GM19452 (cell line): ENCODE measurements around the gene TRRAP.
"Not testable (repeated sequence)": the region's sequence is repeated elsewhere in the genome, so short reads cannot be mapped to it uniquely, and the experiment has no call there.

Experiments used
- ATAC-seq: cut with Tn5 transposase; IDR thresholded peaks from one replicate; pipeline ENCODE4 v1.9.1; 2021; ENCODE audit not compliant: unreplicated experiment

TRRAP gene

DNA sequence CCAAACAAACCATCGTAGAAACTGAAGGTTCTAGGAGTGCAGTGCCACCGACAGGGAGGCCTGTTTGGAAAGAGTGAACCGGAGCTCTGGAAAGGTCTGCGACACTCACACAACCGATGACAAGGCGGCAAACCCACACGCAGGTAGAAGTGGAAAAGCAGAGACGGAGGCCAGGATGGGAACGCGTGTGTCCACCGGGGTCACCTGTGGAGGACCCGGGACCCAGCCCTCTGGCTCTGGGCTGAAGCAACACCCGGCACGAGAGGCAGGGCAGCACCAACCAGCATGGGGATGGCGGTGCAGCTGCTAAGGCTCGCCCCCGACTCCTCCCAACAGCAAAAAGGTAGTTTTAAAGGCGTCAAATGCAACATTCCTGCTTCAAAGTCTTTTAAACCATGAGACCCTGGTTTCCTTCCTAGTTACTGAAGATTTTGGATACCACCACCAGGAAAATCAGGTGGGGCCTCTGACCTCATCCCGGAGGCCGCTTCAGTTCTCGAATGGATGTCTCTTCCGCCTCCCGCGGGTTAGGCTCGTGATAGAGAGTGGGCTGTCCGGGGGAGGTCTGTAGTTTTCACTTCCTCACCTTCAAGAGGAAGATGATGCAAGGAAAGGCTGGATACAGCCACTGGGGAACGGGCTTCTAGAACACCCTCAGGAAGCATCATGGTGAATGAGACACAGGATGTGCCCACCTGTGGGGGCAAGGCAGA is 150.1 kb downstream of the TRRAP start:
- no peak for ATAC-seq

DNA sequence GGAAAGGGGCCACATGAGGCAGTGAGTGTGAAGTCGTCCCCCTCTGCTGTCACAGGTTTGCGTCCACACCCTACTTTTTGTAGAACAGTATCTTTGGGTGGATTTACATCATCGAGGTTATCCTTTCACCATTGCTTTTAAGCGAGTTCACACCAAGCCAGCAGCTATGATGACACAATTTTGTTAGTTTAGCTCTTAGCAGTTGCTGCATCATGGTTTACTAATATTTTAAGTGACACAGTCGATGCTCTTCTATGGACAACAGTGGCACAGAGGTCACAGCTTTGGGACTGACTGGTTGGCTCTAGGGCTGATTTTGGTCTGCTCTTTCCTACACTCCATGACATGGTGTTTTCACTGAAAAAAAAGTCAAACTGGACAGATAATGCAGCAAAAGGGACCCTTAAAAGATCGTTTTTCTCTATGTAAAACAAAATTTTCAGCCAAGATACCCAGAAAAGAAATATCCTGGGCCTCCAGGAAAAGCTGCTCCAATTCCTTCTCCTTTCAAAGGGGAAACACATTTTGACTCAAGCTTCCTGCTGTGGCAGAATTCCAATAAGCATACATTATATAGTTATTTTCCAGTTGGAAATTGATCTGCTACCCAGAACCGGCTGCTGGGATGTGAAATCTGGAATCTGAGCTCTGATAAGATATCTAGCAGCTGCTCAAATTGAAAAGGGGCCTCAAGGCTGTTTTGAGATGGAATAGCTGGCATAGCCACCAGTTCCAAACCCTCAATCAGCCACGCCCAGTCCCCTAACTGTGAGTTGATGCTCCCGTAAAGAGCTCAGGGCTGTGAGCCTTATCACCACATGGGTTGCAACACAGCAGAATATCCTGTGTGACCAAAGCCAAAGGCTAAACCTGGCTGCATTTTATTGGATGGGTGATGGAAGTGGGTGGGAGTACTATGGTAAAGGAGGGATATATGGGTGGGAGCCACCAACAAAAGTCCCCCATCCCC is 151.4 kb downstream of the TRRAP start:
- no peak for ATAC-seq

DNA sequence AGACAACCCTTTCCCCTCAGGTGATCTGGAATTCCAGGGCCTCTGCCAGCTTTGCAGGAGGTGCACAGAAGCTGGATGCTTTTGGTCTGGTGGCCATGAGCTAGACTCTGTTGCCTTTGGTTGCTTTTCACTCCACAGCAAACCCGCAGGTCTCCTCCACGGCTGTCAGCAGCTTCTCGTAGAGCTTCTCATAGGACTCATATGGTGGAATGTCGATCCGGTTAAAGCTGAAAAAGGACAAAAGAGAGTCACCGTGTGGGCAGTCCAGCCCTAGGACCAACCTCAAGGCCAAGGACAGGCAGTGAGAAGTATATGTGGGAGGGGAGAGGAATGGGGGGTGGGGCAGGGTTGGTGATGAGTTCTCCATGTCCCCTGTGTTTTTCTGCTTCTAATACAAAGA is 152.1 kb downstream of the TRRAP start:
- ATAC-seq, result no peak

DNA sequence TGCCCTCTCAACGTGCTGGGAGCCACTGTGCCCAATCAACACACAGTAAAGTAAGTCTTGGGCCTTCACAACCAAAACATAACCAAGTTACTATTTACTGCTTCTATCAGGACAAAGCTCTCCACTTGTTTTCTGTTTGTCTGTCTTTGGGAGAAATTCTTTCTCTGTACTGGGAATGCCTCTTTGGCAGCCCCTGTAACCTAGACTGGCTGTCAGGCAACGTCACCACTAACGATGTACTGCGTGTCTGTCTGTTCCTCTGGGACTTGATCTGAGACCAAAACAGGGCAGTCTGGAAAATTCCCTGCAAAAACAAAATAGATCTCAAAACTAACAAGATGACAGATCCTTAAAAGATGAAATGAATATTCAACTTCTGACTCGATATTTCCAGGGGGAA is 152.6 kb downstream of the TRRAP start:
- ATAC-seq, result no peak

DNA sequence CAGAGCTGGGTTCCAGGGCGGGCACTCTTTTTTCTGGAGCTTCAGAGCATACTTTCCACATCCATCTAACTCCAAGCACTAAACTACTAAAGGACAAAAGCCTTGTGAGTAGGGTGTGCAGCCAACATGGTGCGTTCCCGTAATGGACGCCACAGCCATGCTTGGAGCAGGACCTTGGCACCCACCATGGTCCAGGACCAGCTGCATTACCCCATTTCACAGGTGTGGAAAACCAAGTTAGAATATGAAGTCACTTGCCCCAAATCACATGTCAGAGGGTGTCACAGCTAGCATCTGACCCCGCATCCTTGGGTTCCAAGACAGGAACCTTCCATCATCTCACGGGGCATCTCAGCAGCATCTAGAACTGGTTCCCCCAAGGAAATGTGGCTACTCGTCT is 153.2 kb downstream of the TRRAP start:
- no peak for ATAC-seq

DNA sequence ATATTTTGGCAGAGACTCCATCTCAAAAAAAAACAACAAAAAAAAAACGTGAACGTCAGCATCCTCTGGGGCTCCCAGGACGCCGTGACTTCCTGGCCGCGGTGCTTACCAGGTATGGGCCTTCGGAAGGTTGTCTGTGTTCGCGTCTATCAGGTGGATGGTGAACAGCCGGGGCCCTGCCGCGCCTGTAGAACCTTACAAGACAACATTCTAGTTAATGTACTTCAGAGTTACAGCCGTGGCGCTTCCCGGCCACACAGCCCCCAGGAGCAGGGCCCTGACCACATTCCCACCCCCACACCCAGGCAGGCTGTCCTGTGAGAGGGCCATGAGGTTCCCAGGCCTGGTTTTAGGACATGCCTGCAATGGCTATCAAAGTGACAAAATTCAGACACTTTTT is 154.6 kb downstream of the TRRAP start:
- no peak for ATAC-seq

DNA sequence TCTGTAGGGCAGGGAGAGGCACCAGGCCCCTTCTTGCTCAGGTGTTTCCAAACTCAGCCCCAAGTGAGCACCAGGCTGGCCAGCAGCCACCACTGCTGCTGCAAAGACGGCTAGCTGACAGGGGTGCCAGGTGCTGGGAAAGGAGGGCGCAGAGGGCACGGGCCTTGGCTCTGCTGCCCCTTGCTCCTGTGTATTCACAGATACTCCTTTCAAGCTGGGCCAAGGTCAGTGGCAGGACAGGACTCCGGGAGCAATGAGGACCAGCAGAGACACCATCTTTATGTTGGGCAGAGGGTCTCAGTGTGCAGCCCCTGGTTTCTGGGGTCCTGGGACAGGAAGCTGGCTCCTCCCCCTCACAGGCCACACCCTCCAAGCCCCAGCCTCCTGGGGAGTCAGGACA is 155.4 kb downstream of the TRRAP start:
- no peak for ATAC-seq

DNA sequence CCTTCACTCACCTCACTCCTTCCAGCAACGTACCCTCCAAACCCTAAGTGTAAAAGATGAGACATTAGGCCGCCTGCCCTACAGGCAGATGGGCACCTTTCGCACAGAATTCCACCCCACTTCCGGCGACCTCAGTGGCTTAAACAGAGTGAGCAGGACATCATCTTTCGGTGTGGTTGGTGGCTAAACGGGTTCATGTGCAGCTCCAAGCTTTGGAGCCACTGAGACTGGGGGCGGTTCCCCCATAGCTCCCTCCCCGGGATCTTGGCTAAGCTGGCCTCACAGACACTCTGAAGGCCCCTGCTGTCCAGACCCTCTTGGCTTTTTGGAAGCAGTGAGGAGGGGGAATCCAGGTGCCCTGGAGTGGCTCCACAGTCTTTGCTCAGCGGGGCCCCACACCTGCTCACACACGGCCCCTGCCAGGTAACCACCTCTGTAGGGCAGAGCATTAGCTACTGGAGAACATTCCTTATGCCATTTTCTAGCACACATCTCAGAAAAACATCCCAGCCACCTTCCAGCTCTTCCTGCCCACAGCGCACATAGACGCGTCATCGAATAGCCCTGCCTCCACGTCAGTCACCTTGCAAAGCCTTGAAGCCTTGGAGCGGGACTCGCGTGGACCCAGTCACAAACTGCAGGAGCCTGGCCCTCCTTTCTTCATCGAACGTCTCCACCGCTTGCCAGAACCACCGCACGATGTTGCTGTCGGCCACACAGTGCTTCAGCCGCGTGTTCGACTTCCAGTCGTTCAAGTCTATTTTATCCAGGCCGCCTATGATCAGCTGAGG is 156.8 kb downstream of the TRRAP start:
- ATAC-seq, result no peak

DNA sequence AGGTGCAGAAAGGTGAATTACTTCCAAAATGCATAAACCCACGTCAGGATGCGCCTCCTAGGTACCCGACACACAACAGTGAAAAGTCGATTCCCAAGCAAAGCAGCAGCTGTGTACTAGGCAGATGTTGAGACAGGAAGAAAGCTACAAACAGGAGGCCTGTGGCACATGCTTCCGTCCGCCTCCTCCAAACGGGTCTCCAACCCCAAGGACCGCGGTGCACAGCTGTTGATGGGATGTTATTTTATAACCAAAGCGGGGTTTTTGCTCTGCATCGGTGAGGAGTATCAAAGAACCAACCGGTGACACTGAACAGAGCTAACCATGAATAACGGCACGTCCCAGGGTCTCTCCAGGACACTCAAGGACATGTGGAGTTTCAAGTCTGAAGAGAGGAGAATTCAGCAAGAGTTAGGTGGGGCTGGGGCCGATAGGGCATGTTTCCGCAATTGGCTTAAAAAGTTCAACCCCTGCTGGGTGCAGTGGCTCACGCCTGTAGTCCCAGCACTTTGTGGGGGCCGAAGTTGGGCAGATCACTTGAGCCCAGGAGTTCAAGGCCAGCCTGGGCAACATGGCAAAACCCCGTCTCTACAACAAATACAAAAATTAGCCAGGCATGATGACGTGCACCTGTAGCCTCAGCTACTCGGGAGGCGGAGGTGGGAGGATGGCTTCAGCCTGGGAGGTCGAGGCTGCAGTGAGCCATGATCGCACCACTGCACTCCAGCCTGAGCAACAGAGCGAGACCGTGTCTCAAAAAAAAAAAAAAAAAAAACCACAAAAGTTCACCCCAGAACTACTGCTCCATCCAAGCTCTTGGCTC is 157.6 kb downstream of the TRRAP start:
- ATAC-seq, result no peak

DNA sequence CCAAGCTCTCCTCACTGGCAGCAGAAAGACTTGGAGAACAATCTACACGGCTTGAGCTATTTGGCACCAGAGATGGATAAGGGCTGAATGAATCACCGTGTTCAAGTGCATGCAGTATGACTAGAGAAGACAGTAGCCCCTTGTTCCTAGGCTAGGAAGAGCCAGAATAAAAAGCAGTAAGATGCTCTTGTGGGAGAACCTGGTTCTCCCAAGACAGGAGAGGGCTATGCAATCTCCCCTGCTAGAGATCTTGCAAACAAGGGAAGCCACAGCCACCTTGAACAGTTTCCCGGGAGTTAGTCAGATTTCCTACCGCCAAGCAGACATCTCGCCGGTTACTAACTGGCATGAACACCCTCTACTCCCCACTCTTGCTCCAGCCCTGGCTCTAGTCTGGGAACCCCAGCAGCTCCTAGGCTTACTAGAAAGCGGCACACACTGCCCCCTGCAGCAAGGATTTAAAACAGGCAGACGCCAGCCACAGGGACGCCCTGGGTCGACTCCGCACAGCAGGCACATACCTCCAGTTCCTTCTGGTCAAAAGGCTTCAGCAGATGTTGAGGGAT is 158.3 kb downstream of the TRRAP start:
- ATAC-seq, result no peak

DNA sequence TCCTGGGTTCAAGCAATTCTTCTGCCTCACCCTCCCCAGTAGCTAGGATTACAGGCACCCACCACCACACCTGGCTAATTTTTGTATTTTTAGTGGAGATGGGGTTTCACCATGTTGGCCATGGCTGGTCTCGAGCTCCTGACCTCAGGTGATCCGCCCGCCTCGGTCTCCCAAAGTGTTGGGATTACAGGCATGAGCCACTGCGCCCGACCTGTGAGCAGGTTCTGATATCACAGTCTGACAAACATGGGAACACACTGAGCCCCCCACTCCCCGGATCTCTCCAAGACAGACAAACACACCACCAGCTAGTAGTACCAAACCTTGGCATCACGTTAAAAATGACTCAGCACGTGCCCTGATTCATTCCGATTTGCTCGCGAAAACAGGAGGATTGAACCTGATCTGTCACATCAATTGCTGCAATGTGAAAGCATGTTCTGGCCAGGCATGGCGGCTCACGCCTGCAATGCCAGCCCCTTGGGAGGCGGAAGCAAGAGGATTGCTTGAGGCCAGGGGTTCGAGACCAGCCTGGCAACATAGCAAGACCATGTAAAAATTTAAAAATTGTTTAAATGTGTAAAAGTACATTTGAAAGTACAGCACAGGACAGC is 159.1 kb downstream of the TRRAP start:
- no peak for ATAC-seq

DNA sequence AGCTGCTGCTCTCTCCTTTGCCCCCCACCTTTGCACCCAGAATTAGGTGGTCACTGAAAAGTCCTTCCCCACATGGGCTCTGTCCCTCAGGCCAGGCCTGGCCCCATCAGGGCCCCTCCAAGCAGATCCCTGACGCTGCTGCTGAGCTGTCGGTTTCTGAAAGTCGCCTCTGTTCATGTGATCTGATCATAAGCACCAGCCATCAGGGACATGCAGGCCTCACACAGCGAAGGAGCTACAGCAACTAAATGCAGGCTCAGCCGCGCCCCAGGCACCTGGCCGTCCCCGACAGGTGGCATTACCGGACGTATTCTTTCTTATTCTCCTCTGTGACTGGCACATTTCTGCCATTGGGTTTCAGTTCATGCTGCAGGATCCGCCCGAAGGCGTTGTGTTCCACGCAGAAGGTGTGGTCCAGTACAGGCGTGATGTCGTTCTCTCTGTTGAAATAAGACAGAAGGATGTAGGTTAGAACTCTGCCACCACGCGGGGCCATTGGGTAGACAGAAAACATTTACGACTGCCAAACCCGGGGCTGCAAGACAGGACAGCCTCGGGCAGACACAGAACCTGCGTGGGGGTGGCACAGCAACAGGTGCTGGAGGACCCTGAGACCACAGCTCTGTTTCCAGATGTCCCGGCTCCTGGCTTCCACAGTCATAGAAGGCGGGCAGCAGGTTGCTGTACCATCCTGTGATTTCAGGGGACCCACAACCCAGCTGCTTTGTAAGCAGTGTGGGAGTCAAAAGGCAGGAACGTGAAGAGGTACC is 159.9 kb downstream of the TRRAP start:
- no peak for ATAC-seq

DNA sequence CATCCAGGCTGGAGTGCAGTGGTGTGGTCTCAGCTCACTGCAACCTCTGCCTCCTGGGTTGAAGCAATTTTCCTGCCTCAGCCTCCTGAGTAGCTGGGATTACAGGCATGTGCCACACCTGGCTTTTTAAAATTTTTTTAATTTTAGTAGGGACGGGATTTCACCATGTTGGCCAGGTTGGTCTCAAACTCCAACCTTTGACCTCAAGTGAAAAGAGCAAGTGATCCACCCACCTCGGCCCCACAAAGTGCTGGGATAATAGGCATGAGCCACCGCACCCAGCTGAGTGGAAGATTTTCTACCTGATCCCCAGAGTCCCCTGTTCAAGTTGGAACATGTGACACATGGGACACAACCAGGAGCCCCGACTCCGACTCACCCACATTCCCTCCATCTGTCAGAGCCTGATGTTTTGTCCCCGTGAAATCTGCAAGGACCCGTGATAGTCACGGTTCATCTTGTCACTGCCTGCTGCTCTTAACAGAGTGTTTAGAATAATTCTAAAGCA is 161.1 kb downstream of the TRRAP start:
- no peak for ATAC-seq

DNA sequence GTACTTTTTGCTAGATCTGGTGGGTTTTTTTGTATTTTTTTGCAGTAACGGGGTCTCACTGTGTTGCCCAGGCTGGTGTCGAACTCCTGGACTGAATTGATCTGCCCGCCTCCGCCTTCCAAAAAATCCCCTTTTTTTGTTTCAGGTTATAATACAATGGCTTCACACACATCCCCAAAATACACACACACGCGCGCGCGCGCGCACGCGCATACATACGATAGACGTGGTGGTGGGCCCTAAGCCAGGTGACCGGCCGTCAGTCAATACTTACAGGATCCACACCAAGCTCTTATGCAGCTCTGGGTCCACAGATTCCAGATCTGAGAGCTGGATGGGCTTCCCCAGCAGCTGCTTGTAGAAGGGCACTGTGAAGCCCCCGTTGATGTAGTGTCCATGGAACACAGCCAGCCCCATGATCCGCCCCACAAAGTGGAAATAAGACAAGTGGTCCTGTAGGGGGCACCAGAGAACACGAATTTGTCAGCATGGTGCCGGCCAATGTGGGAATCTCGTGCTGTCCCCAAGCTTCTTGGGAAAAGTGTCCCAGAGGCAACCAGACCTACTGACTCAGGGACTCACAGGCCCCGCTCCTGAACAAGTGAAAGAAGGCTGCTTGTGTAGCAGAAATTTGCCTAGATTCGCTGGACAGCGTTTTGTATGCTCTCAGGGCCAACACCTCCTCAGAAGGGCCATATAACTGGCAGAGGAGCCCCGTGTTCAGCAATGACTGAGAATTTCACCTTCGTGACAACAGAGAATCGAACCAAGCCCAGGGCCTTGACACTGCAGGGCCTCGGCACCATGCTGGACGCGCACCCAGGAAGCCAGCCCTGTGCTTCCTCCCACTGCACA is 162.0 kb downstream of the TRRAP start:
- ATAC-seq, result no peak

DNA sequence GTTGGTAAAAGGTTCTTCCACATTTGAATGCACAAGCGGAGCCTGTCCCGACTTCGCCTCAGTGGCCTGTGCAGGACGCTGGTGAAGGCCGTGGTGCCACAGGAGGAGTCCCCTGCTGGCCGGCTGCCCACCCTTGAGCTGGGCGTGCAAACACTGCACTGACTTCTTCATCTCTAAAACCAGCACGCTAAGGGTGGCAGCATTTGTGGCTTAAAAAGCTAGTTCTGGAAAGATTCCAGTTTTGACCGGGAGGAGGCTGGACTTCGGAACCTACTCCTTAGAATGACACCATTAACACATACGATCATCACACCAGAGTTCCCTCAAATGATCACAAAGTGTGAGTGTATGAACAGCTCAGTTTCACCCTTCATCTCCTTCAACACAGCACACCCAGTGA is 163.2 kb downstream of the TRRAP start:
- ATAC-seq, result no peak

DNA sequence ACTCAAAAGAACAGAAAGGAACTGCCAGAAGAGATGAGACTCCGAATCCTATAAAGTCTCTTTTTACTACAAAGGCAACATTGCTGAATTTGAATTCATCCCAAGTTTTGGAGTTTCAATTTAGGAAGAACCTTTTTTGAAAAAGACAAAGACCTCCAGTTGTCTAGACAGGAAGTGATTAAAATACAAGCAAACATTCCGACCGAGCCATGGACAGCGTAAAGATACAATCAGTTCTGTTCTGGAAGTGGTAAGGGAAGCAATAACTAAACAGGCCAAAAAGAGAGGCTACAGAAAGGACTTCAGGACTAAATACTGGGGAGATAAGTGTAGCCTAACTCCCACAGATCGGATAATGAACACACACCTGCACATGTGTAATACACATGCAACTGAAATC is 164.6 kb downstream of the TRRAP start:
- no peak for ATAC-seq

DNA sequence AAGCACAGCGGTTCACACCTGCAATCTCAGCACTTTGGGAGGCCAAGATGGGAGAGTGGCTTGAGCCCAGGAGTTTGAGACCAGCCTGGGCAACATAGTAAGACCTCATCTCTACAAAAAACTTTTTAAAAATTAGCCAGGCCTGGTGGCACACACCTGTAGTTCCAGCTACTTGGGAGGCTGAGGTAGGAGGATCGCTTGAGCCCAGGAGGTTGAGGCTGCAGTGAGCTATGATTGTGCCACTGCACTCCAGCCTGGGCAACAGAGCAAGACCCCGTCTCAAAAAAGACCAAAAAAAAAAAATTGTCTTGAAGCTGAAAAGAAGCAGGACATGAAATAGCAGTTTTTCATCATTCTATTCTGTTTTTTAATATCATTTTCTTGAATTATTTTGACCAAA is 166.5 kb downstream of the TRRAP start:
- not testable (repeated sequence) for ATAC-seq

DNA sequence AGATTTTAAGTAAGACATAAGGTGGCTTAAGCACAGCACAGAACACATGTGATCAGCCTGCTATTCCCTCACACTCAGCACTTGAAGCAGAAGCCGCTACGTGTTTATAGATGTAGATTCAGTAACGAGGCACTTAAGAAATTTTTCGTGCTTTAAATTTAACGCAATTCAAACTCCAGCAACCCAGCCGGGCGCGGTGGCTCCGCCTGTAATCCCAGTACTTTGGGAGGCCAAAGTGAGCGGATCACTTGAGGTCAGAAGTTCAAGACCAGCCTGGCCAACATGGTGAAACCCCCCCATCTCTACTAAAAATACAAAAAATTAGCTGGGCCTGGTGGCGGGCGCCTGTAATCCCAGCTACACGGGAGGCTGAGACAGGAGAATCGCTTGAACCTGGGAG is 167.9 kb downstream of the TRRAP start:
- not testable (repeated sequence) for ATAC-seq
